Peyer's patch (tissue), 4 donors: ENCODE results near the gene MSTN. TPM values are rescaled to one million over a fixed set of nuclear protein-coding genes. Genes with fewer than 3 reads are reported as not detected.
A peak's percentile ranks its signal among the peaks of the same experiment; 100 is the strongest.

Experiments
- DNase-seq, 3 donors: peaks; one replicate each; pipeline ENCODE4 v3.0.0-alpha.2; 2017 to 2019
- H3K27ac ChIP-seq, 4 donors: fragments of 200-600 bp; sonication (generic); one replicate each; pipeline ENCODE4 v1.5.1; 2016 to 2019
- H3K27me3 ChIP-seq, 2 donors: fragments of 200-600 bp; sonication (generic); one replicate each; pipeline ENCODE4 v1.5.1; 2019
- H3K36me3 ChIP-seq, 3 donors: fragments of 200-600 bp; sonication (generic); one replicate each; pipeline ENCODE4 v1.5.1; 2016 to 2019
- H3K4me1 ChIP-seq, 4 donors: fragments of 200-600 bp; sonication (generic); one replicate each; pipeline ENCODE4 v1.5.1; 2016 to 2019
- H3K4me3 ChIP-seq, 4 donors: fragments of 200-600 bp; sonication (generic); 1 replicate in 3 of 4; 2 replicates in 1 of 4; pipeline ENCODE4 v1.5.1; 2016 to 2019; ENCODE audit warnings: mild to moderate bottlenecking in 1 of 4
- H3K9me3 ChIP-seq, 4 donors: fragments of 200-600 bp; sonication (generic); one replicate each; pipeline ENCODE4 v1.5.1; 2016 to 2019; ENCODE audit warnings: mild to moderate bottlenecking in 1 of 4
- POLR2A ChIP-seq, 2 donors: fragments of 450-650 bp; IDR thresholded peaks; one replicate each; pipeline ENCODE4 v1.5.1; 2017; ENCODE audit warnings: antibody characterized with exemption in 2 of 2, mild to moderate bottlenecking in 2 of 2, moderate library complexity in 2 of 2
- total RNA-seq, 4 donors: library from RNA; depleted of rRNA; stranded (reverse); fragments of >200 nt; gene quantifications; one replicate each; pipeline ENCODE4 v1.1.0, GENCODE V29; 2016
- TF ChIP-seq, protein P1 (sequence below), 6 experiments: fragments of 450-650 bp in 4 of 6; fragments of 200-600 bp in 2 of 6; sonication (generic) in 1 of 6; IDR thresholded peaks; one replicate each; pipeline ENCODE4 v1.5.1; 2017 to 2019; ENCODE audit warnings: antibody characterized with exemption in 6 of 6, mild to moderate bottlenecking in 3 of 6, moderate library complexity in 1 of 6

Gene MSTN
- total RNA-seq, 4 donors from 2014 or later = 0.70 TPM; not detected in 3

GRCh38 chr2:190080527-190081049 is 18.1 kb upstream of the MSTN start:
- H3K9me3 ChIP-seq = no peaks in the 10 kb centered on the region
- H3K27me3 ChIP-seq = no peaks in the 10 kb centered on the region
- H3K36me3 ChIP-seq = no peaks in the 10 kb centered on the region
- DNase-seq = no peak
- no peak overlapping the region for H3K4me3 ChIP-seq
- H3K4me1 ChIP-seq = no peaks in the 10 kb centered on the region
- H3K27ac ChIP-seq = no peak overlapping the region
- TF ChIP-seq, protein P1, sequence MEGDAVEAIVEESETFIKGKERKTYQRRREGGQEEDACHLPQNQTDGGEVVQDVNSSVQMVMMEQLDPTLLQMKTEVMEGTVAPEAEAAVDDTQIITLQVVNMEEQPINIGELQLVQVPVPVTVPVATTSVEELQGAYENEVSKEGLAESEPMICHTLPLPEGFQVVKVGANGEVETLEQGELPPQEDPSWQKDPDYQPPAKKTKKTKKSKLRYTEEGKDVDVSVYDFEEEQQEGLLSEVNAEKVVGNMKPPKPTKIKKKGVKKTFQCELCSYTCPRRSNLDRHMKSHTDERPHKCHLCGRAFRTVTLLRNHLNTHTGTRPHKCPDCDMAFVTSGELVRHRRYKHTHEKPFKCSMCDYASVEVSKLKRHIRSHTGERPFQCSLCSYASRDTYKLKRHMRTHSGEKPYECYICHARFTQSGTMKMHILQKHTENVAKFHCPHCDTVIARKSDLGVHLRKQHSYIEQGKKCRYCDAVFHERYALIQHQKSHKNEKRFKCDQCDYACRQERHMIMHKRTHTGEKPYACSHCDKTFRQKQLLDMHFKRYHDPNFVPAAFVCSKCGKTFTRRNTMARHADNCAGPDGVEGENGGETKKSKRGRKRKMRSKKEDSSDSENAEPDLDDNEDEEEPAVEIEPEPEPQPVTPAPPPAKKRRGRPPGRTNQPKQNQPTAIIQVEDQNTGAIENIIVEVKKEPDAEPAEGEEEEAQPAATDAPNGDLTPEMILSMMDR (IDR thresholded peaks at IDR 0.05) = no peak
- TF ChIP-seq POLR2A (IDR thresholded peaks at IDR 0.05) = no peak

DNA sequence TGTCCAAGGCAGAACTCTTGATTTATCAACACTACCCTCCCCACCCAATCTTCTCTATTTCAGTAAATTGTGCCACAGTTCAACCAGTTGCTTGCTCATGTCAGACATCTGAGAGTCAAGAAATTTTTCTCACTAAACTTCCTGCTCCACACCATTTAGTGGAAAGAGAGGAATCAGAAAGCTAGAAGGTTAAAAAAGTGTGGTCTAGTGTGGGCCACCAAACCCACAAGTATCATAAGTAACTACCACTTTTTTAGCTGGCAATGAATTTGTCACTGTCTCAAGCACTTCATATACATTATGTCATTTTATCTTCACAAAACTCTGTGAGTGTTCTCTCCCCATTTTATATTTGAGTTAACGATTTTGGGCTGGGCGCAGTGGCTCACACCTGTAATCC is 16.6 kb upstream of the MSTN start:
- Histone ChIP-seq H3K9me3 (no peaks in the 10 kb centered on the region), H3K27me3 (no peaks in the 10 kb centered on the region), H3K27ac (no peak overlapping the region), H3K36me3 (no peaks in the 10 kb centered on the region), H3K4me1 (no peaks in the 10 kb centered on the region), H3K4me3 (no peak overlapping the region)
- no peak for DNase-seq
- TF ChIP-seq, protein P1 (IDR thresholded peaks at IDR 0.05) = no peak
- no peak for TF ChIP-seq POLR2A (IDR thresholded peaks at IDR 0.05)

- no peak overlapping the region for H3K4me3 ChIP-seq
Measured at GRCh38 chr2:190075623-190076022, 13.1 kb upstream of the MSTN start.

DNA sequence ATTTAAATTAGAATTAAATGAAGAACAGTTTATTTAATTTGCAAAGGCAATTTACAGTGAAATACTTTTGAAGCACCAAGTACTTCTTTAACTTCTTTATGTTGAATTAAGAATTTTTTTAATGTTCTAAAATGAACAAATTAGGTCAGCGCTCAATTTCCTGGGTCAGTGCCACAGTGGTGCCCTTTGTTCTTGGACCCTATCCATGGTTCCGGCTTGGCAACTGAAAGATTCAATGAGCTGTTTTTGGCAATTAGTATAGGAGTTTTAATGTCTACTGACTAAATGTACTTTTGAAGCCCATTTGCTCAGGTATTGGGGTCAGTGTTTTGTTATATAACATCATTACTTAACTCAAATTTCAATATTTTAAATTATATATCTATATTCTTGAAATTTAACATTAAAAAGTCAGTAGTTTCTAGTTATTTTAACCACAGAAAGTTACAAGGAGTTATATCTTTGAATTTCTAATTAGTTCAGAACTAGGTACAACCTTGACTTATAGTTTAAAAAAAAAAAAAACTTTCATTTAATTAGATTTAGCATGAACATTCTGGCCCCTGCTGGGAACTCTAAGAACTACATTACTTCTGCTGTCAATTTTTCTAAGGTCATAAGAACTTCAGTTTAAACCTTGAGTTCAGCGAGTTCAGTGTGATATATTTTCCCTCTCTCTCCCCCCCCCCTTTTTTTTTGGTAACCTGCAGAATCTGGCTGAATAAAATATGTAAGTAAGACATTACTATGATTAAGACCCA is 7.6 kb upstream of the MSTN start:
- Histone ChIP-seq H3K9me3 (no peaks in the 10 kb centered on the region), H3K4me1 (no peaks in the 10 kb centered on the region), H3K27ac (no peak overlapping the region), H3K27me3 (no peaks in the 10 kb centered on the region), H3K36me3 (no peaks in the 10 kb centered on the region), H3K4me3 (no peak overlapping the region)
- TF ChIP-seq, protein P1 (IDR thresholded peaks at IDR 0.05) = peak in 4 of 6 experiments; percentile 41 to 66 (median 60)
- TF ChIP-seq POLR2A (IDR thresholded peaks at IDR 0.05) = no peak
- no peak for DNase-seq

More at GRCh38 chr2:190075623-190076022, 13.1 kb upstream of the MSTN start:
- no peak for TF ChIP-seq POLR2A (IDR thresholded peaks at IDR 0.05)
- TF ChIP-seq, protein P1 (IDR thresholded peaks at IDR 0.05) = no peak
- H3K9me3 ChIP-seq = no peaks in the 10 kb centered on the region
- no peaks in the 10 kb centered on the region for H3K36me3 ChIP-seq
- DNase-seq = no peak
- H3K27me3 ChIP-seq = no peaks in the 10 kb centered on the region
- H3K4me1 ChIP-seq = no peaks in the 10 kb centered on the region
- no peak overlapping the region for H3K27ac ChIP-seq

GRCh38 chr2:190068764-190069163 is 6.2 kb upstream of the MSTN start:
- Histone ChIP-seq H3K9me3 (no peaks in the 10 kb centered on the region), H3K36me3 (no peaks in the 10 kb centered on the region), H3K27ac (no peak overlapping the region), H3K4me1 (no peaks in the 10 kb centered on the region), H3K4me3 (no peak overlapping the region), H3K27me3 (no peaks in the 10 kb centered on the region)
- no peak for DNase-seq
- no peak for TF ChIP-seq POLR2A (IDR thresholded peaks at IDR 0.05)
- TF ChIP-seq, protein P1 (IDR thresholded peaks at IDR 0.05) = no peak
